Measurements from ENCODE around the gene KRTAP1-1. TPM values are rescaled to one million over a fixed set of nuclear protein-coding genes. Genes with fewer than 3 reads are reported as not detected.
"Not testable (repeated sequence)": the region's sequence is repeated elsewhere in the genome, so short reads cannot be mapped to it uniquely, and the experiment has no call there.

KRTAP1-1 gene
- total and polyA plus RNA-seq, 4 experiments from 2014 or later: not detected

DNA sequence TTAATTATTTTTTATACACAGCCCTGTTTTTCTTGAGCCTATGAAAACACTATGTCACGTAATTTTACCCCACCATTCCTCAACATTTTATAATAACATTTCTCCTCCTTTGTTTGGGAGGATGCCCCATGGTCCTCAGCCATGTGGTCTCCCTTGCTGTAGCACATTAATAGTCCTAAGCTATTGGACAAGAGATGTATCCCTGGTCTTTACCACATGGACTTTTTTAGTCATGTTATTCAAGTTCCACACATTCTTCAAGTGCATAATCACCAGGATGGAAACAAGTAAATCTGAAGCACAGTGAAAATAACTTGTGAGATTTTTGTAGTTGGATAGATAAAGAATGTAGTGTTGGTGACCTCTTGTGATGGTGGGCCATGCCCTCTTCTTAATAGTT, 20.7 kb upstream of the KRTAP1-1 start:
- Histone ChIP-seq H3K9me3 (ENCODE audit: control insufficient read depth in 1 of 2, low read length in 2 of 2) (no peaks in the 10 kb centered on the region), H3K36me3 (ENCODE audit: insufficient read depth, low read length) (no peaks in the 10 kb centered on the region), H3K27ac (ENCODE audit: low read depth, low read length) (no peak overlapping the region), H3K4me1 (ENCODE audit: insufficient read depth, low read length) (no peaks in the 10 kb centered on the region), H3K4me3 (ENCODE audit: low read length in 2 of 2) (no peak overlapping the region), H3K27me3 (ENCODE audit: insufficient read depth, low read length) (no peaks in the 10 kb centered on the region)
- intact Hi-C loops (cut with micrococcal nuclease): no loop called here
- peaks cover 0 to 7% (median 0%) of the 10 kb centered on the region in 8 donors for H3K9me3 Mint-ChIP-seq
- H3K27ac Mint-ChIP-seq: no peak overlapping the region
- POLR2A ChIA-PET (ENCODE audit: partially characterized antibody): no interaction called here
- DNase-seq: no peak
- peaks cover 0 to 3% (median 0%) of the 10 kb centered on the region in 4 donors for H3K4me1 Mint-ChIP-seq
- CTCF ChIA-PET (ENCODE audit: partially characterized antibody): no interaction called here
- H3K4me3 Mint-ChIP-seq: no peak overlapping the region
- peaks cover 24 to 29% of the 10 kb centered on the region in 2 donors for H3K27me3 Mint-ChIP-seq
- H3K36me3 Mint-ChIP-seq: peaks cover 0 to 3% of the 10 kb centered on the region in 2 donors

DNA sequence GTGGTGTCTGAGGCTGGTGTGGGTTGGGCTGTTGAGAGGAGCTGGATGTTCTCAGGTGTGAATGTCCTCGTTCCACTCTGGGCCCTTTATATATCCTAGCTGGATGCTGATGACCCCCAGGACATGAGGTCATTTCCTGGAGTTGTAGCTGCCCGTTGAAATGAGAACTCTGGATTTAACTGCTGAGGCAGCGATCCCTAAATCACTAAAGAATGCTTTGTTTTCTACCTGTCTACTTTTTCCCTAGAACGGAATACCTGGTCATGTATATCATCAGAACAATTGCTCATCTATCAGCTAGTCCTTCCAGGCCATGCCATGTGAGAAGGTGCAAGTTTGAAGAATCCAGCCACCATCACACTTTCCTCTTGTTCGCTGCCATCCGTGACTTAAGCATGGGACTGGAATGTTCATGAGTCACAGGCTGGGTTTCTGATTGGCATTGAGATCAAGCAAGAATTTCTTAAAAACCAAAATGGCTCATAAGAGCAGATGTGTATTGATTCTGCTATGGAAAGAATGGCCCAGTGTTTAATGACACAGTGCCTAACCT, 18.9 kb upstream of the KRTAP1-1 start, which contains the start of gene KRTAP2-3:
Gene KRTAP2-3, minus strand, starts transcription at position 63 of the 553 bp plus-strand sequence. CDS start 64 bp downstream, outside the sequence.
- H3K4me3 ChIP-seq (ENCODE audit: low read length in 2 of 2): no peak within 1 kb of the TSS
- Mint-ChIP-seq H3K9me3 (peaks cover 0 to 7% (median 0%) of the 10 kb centered on the region in 8 donors), H3K4me3 (no peak within 1 kb of the TSS), H3K4me1 (peaks cover 0 to 3% (median 0%) of the 10 kb centered on the region in 4 donors), H3K27me3 (peaks cover 24 to 40% of the 10 kb centered on the region in 2 donors), H3K36me3 (peaks cover 0 to 3% of the 10 kb centered on the region in 2 donors), H3K27ac (no peak within 1 kb of the TSS)
- intact Hi-C loops (cut with micrococcal nuclease): no loop called here
- DNase-seq: no peak
- no peaks in the 10 kb centered on the region for H3K4me1 ChIP-seq (ENCODE audit: insufficient read depth, low read length)
- ChIA-PET POLR2A (ENCODE audit: partially characterized antibody) (no interaction called here), CTCF (ENCODE audit: partially characterized antibody) (no interaction called here)
- H3K36me3 ChIP-seq (ENCODE audit: insufficient read depth, low read length): no peaks in the 10 kb centered on the region
- no peaks in the 10 kb centered on the region for H3K27me3 ChIP-seq (ENCODE audit: insufficient read depth, low read length)
- no peak within 1 kb of the TSS for H3K27ac ChIP-seq (ENCODE audit: low read depth, low read length)
- H3K9me3 ChIP-seq (ENCODE audit: control insufficient read depth in 1 of 2, low read length in 2 of 2): no peaks in the 10 kb centered on the region

DNA sequence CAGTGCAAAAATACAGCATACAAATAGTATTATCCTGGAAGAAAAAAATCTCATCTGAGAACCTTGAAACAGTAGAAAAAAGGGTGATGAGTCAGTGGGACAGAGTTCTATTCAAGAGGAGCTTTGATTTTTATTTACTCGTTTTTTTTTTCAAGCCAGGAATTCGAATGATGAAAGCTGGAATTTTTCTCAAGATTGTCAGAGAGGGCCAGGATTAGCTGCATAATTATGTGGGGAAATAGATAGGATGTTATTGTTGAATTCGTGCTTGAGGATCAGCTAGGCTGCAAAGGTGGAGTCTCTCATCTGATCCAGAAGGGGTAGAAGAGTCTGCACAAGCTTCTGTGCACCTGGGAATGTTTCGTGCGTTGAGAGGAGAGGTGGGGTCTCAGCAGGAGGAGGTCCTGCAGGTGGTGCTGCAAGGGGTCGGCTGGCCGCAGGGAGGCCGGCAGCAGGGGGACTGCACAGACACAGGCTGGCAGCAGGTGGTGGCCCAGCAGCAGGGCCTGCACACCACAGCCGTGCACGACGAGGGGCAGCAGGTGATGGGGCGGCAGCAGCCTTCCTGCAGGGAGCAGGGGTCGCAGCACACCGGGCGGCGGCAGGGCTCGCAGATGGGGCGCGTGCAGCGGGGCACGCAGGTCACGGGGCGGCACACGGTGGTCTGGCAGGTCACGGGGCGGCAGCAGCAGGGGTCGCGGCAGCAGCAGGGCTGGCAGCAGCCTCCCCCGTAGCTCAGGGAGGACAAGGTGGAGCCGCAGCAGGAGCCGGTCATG, 18.2 kb upstream of the KRTAP1-1 start:
- intact Hi-C loops (cut with micrococcal nuclease); H3K27ac ChIP-seq (ENCODE audit: low read depth, low read length); H3K4me3 Mint-ChIP-seq; H3K4me1 ChIP-seq (ENCODE audit: insufficient read depth, low read length); DNase-seq; H3K27me3 ChIP-seq (ENCODE audit: insufficient read depth, low read length); H3K36me3 ChIP-seq (ENCODE audit: insufficient read depth, low read length); H3K4me1 Mint-ChIP-seq; H3K36me3 Mint-ChIP-seq; H3K9me3 Mint-ChIP-seq; H3K4me3 ChIP-seq (ENCODE audit: low read length in 2 of 2); H3K9me3 ChIP-seq (ENCODE audit: control insufficient read depth in 1 of 2, low read length in 2 of 2); H3K27ac Mint-ChIP-seq: not testable (repeated sequence)
- POLR2A ChIA-PET (ENCODE audit: partially characterized antibody): interaction anchor here (1.2 kb wide), 1 partner anchor 35 kb away, joined by 3 read pairs; no protein-coding TSS in a partner anchor
- H3K27me3 Mint-ChIP-seq: peaks cover 24 to 40% of the 10 kb centered on the region in 2 donors
- CTCF ChIA-PET (ENCODE audit: partially characterized antibody): interaction anchor here (0.8 kb wide), 1 partner anchor 742 kb away, joined by 3 read pairs; no protein-coding TSS in a partner anchor

DNA sequence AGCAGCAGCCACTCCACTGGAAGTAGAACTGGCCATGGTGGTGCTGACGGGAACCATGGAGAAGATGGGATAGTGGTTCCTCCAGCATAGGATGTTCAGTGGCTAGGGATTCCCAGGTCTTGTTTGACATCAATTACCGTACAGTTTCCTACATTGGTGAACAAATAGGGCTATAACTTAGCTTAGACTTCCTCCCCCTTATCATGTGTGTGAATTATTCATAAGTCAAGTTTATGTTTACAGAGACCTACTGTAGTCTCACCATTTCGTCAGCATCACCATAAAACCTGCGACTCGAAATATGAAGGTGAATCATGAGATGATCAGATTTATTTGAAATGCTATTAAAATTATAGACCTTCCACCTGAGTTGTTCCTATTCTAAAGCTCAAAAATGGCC, 17.5 kb upstream of the KRTAP1-1 start:
- H3K27ac Mint-ChIP-seq: no peak overlapping the region
- H3K9me3 ChIP-seq (ENCODE audit: control insufficient read depth in 1 of 2, low read length in 2 of 2): no peaks in the 10 kb centered on the region
- H3K36me3 ChIP-seq (ENCODE audit: insufficient read depth, low read length): no peaks in the 10 kb centered on the region
- no peak overlapping the region for H3K4me3 ChIP-seq (ENCODE audit: low read length in 2 of 2)
- H3K36me3 Mint-ChIP-seq: peaks cover 0 to 3% of the 10 kb centered on the region in 2 donors
- POLR2A ChIA-PET (ENCODE audit: partially characterized antibody): interaction anchor here (1.2 kb wide), 1 partner anchor 36 kb away, joined by 3 read pairs; no protein-coding TSS in a partner anchor
- intact Hi-C loops (cut with micrococcal nuclease): no loop called here
- CTCF ChIA-PET (ENCODE audit: partially characterized antibody): interaction anchor here (0.8 kb wide), 1 partner anchor 743 kb away, joined by 3 read pairs; no protein-coding TSS in a partner anchor
- no peaks in the 10 kb centered on the region for H3K27me3 ChIP-seq (ENCODE audit: insufficient read depth, low read length)
- no peak for DNase-seq
- no peaks in the 10 kb centered on the region for H3K4me1 ChIP-seq (ENCODE audit: insufficient read depth, low read length)
- no peak overlapping the region for H3K27ac ChIP-seq (ENCODE audit: low read depth, low read length)
- no peak overlapping the region for H3K4me3 Mint-ChIP-seq
- peaks cover 25 to 44% of the 10 kb centered on the region in 2 donors for H3K27me3 Mint-ChIP-seq
- H3K9me3 Mint-ChIP-seq: peaks cover 0 to 7% (median 0%) of the 10 kb centered on the region in 8 donors
- H3K4me1 Mint-ChIP-seq: peaks cover 0 to 3% (median 0%) of the 10 kb centered on the region in 4 donors

DNA sequence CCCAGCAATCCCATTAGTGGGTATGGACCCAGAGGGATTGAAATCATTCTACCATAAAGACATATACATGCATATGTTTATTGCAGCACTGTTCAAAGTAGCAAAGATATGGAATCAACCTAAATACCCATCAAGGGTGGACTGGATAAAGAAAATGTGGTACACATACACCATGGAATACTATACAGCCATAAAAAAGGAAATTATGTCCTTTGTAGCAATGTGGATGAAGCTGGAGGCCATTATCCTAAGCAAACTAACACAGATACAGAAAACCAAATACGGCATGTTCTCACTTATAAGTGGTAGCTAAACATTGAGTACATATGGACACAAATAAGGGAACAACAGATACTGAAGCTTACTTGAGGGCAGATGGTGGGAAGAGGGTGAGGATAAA, 16.3 kb upstream of the KRTAP1-1 start:
- Mint-ChIP-seq H3K36me3 (peaks cover 0 to 3% of the 10 kb centered on the region in 2 donors), H3K9me3 (peaks cover 0 to 7% (median 1%) of the 10 kb centered on the region in 8 donors), H3K27ac (no peak overlapping the region), H3K4me3 (no peak overlapping the region), H3K4me1 (peaks cover 0 to 5% (median 2%) of the 10 kb centered on the region in 4 donors), H3K27me3 (peaks cover 23 to 46% of the 10 kb centered on the region in 2 donors)
- ChIA-PET POLR2A (ENCODE audit: partially characterized antibody) (no interaction called here), CTCF (ENCODE audit: partially characterized antibody) (no interaction called here)
- no peaks in the 10 kb centered on the region for H3K36me3 ChIP-seq (ENCODE audit: insufficient read depth, low read length)
- intact Hi-C loops (cut with micrococcal nuclease): no loop called here
- no peak overlapping the region for H3K27ac ChIP-seq (ENCODE audit: low read depth, low read length)
- DNase-seq: no peak
- H3K9me3 ChIP-seq (ENCODE audit: control insufficient read depth in 1 of 2, low read length in 2 of 2): no peaks in the 10 kb centered on the region
- H3K4me1 ChIP-seq (ENCODE audit: insufficient read depth, low read length): no peaks in the 10 kb centered on the region
- no peak overlapping the region for H3K4me3 ChIP-seq (ENCODE audit: low read length in 2 of 2)
- H3K27me3 ChIP-seq (ENCODE audit: insufficient read depth, low read length): no peaks in the 10 kb centered on the region

DNA sequence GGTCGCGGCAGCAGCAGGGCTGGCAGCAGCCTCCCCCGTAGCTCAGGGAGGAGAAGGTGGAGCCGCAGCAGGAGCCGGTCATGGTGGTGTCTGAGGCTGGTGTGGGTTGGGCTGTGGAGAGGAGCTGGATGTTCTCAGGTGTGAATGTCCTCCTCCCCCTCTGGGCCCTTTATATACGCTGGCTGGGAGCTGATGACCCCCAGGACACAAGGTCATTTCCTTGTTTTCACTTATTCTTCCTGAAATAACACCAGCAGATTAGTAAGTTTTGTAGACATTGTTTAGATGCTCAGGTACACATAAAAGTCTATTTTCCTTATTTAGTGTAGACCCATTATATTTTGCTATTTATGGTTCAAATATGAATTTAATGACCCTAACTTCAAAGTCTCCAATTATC, 13.9 kb upstream of the KRTAP1-1 start, which contains the start of gene KRTAP2-2:
Gene KRTAP2-2, minus strand, starts transcription at position 101 of the 400 bp plus-strand sequence. Its CDS starts 19 bp downstream, at position 82.
- H3K4me1 ChIP-seq (ENCODE audit: insufficient read depth, low read length); DNase-seq; intact Hi-C loops (cut with micrococcal nuclease); H3K36me3 Mint-ChIP-seq; POLR2A ChIA-PET (ENCODE audit: partially characterized antibody); H3K27ac Mint-ChIP-seq; H3K4me1 Mint-ChIP-seq; H3K36me3 ChIP-seq (ENCODE audit: insufficient read depth, low read length); CTCF ChIA-PET (ENCODE audit: partially characterized antibody); H3K9me3 Mint-ChIP-seq; H3K27me3 ChIP-seq (ENCODE audit: insufficient read depth, low read length); H3K9me3 ChIP-seq (ENCODE audit: control insufficient read depth in 1 of 2, low read length in 2 of 2); H3K4me3 ChIP-seq (ENCODE audit: low read length in 2 of 2); H3K27ac ChIP-seq (ENCODE audit: low read depth, low read length); H3K4me3 Mint-ChIP-seq: not testable (repeated sequence)
- peaks cover 16 to 36% of the 10 kb centered on the region in 2 donors for H3K27me3 Mint-ChIP-seq

DNA sequence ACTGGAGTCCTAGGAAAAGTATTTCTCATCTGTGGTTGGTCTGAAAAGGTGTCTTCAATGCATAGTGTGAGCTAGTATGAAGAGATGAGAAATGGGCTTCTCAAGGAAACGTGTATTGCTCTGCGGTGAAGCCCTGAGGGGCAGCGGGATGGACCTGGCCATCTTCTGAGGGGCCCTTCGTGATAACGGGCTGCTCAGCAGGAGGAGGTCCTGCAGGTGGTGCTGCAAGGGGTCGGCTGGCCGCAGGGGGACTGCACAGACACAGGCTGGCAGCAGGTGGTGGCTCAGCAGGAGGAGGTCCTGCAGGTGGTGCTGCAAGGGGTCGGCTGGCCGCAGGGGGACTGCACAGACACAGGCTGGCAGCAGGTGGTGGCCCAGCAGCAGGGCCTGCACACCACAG, 13.3 kb upstream of the KRTAP1-1 start:
- DNase-seq; H3K9me3 ChIP-seq (ENCODE audit: control insufficient read depth in 1 of 2, low read length in 2 of 2); H3K36me3 Mint-ChIP-seq; H3K27ac ChIP-seq (ENCODE audit: low read depth, low read length); POLR2A ChIA-PET (ENCODE audit: partially characterized antibody); H3K4me3 Mint-ChIP-seq; H3K9me3 Mint-ChIP-seq; H3K27me3 ChIP-seq (ENCODE audit: insufficient read depth, low read length); H3K4me1 Mint-ChIP-seq; CTCF ChIA-PET (ENCODE audit: partially characterized antibody); H3K4me3 ChIP-seq (ENCODE audit: low read length in 2 of 2); H3K27ac Mint-ChIP-seq; H3K36me3 ChIP-seq (ENCODE audit: insufficient read depth, low read length); intact Hi-C loops (cut with micrococcal nuclease); H3K4me1 ChIP-seq (ENCODE audit: insufficient read depth, low read length): not testable (repeated sequence)
- H3K27me3 Mint-ChIP-seq: peaks cover 15 to 37% of the 10 kb centered on the region in 2 donors

Data from CD4-positive, alpha-beta memory T cell (primary cell).